GM19328 (cell line): ENCODE measurements around the gene PRM3.
"Not testable (repeated sequence)": the region's sequence is repeated elsewhere in the genome, so short reads cannot be mapped to it uniquely, and the experiment has no call there.

Experiments
- ATAC-seq: cut with Tn5 transposase; IDR thresholded peaks from one replicate; pipeline ENCODE4 v1.9.1; 2021; ENCODE audit warnings: mild to moderate bottlenecking, moderate library complexity; ENCODE audit not compliant: unreplicated experiment

The PRM3 gene

DNA sequence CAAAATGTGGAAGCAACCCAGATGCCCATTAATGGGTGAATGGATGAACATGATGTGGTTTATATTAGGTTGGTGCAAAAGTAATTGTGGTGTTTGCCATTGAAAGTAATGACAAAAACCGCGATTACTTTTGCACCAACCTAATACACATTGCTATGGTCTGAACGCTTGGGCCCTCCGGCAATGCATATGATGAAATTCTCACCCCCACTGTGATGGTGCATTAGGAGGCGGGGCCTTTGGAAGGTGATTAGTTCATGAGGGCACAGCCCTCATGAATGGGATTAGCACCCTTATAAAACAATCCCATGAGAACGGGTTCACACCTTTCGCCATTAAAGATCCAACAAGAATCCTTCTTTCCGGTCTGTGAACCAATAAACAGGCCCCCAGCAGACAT lies 33.0 kb upstream of the PRM3 start:
- no peak for ATAC-seq

- no peak for ATAC-seq
Observed at GRCh38 chr16:11303405-11304138, 30.1 kb upstream of the PRM3 start.

- ATAC-seq, result no peak
Observed at GRCh38 chr16:11302977-11303376, 29.5 kb upstream of the PRM3 start.

- ATAC-seq, result no peak
Observed at GRCh38 chr16:11301645-11302501, 28.4 kb upstream of the PRM3 start.

- no peak for ATAC-seq
Observed at GRCh38 chr16:11300560-11300892, 27.1 kb upstream of the PRM3 start.

- ATAC-seq, result no peak
Observed at GRCh38 chr16:11299865-11300559, 26.6 kb upstream of the PRM3 start.

- ATAC-seq, result not testable (repeated sequence)
Observed at GRCh38 chr16:11298950-11299547, 25.6 kb upstream of the PRM3 start.

DNA sequence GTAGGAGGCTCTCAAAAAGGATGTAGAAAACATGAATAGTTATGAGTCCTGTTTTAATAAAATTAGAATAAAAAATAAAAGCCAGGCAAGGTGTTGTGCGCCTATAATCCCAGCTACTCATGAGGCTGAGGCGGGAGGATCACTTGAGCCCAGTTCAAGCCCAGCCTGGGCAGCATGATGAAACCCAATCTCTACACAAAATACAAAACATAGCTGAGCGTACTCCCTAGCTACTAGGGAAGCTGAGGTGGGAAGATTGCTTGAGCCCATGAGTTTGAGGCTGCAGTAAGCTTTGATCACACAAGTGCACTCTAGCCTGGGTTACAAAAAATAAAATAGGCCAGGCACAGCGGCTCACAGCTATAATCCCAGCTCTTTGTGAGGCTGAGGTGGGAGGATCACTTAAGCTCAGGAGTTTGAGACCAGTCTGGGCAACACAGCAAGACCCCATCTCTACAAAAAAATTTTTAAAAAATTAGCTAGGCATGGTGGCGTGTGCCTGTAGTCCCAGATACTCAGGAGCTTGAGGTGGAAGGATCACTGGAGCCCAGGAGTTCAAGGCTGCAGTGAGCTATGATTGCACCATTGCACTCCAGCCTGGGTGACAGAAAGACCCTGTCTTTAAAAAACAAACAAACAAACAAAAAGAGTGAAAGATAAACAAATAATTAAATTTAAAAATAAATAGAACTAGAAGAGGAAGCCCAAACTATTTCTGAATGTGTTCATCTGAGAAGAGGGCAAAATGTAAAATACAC lies 24.9 kb upstream of the PRM3 start:
- no peak for ATAC-seq

- peak; percentile 84 for ATAC-seq
Observed at GRCh38 chr16:11297492-11298142, 24.2 kb upstream of the PRM3 start.

DNA sequence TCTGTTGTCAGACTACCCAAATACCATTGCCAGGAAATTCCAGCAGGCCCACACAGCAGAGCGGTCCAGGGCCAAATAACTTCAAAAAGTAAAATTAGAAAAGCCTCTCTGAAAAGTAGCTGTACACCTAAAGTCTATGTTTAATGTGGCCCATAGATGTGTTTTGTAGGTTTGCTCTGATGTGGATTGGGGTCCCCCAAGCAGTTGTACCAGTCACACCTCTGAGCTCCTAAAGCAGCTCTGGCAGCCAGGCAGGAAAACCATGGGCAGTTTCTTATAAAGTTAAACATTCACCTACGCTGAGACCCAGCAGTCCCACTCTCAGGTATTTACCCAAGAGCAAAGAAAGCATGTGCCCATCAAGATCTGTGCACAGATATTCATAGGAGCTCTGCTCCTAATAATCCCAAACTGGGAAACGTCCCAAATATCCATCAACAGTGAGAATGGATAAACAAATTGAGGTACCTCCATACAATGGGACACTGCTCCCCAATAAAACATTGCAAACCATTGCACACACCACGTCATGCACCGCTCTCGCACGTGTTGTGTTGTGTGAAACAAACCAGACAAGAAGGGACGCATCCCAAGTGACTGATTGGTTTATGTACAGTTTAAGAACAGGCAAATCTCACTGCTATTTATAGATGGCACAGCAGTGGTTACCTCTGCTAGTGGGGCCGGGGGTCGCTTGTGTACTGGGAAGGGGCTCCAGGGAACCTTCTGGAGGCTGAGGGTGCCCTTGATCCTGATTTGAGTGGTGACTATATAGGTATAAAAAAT lies 23.5 kb upstream of the PRM3 start:
- ATAC-seq, result peak; percentile 13

DNA sequence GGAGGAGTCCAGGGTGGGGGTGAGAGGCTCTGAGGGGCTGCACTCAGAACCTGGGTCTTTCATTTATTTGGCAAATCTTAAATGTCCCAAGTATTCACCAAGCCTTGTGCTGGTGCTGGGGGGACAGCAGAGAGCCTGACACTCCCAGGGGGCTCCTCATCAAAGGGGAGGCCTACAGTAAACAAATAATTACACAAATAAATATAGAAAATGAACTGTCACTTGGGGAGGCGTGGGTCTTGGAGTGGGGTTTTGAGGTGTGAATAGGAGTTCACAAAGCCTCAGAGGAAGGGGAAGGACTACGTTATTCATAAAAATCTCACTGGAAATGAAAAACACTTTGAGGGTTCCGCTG lies 22.9 kb upstream of the PRM3 start:
- ATAC-seq, result no peak

- no peak for ATAC-seq
Observed at GRCh38 chr16:11295672-11296071, 22.2 kb upstream of the PRM3 start.

- no peak for ATAC-seq
Observed at GRCh38 chr16:11292076-11292748, 18.8 kb upstream of the PRM3 start.

DNA sequence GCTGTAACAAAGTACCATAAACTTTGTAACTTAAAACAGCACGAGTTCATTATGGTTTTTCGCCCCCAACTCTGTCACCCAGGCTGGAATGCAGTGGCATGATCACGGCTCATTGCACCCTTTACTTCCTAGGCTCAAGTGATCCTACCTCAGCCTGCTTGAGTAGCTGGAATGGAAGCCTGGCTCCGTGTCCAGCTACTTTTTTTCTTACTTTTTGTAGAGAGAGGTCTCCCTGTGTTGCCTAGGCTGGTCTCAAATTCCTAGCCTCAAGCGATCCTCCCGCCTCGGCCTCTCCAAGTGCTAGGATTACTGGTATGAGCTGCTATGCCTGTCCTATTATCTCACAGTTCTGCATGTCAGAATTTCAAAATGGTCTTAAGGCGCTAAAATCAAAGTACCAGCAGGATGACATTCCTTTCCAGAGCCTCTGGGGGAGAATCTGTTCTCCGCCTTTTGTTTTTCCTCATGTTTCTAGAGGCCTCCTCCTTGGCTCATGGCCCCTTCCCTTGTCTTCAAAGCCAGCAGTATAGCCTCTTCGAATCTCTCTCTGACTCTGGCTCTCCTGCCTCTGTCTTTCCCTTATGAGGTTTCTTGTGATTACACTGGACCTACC lies 17.8 kb upstream of the PRM3 start:
- ATAC-seq, result no peak

DNA sequence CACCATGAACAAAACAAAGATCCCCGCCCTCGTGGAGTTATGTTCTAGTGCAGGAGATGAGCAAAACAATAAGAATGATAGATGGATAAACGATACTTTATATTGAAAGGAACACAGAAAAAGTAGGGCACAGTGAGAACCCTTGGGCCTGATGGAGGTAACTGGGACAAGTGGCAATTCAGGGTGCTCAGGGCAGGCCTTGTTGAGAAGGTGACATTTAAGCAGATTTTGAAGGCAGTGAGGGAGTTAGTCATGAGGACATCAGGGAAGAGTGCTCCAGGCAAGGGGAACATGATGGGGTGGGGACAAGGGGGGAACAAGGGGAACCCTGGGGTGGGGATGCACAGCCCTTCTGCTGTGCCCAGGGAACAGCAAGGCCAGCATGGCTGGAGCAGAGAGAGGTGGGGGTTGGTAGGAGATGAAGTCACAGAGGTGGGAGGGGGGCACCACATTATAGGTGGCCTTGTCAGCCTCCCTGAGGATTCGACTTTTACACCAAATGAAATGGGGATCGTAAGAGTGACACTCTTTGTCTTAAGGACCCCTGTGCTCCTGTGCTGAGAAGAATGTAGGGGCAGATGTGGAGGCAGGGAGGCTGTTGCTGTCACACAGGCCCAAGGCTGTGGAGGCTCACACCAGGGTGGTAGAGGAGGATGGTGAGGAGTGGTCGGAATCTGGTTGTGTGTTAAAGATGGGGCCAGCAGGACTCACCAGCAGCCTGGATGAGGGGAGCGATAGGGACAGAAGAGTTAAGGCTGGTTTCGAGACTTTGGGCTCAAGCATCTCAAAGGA lies 16.9 kb upstream of the PRM3 start:
- ATAC-seq, result no peak

GRCh38 chr16:11289696-11290095 lies 16.3 kb upstream of the PRM3 start:
- ATAC-seq, result not testable (repeated sequence)

DNA sequence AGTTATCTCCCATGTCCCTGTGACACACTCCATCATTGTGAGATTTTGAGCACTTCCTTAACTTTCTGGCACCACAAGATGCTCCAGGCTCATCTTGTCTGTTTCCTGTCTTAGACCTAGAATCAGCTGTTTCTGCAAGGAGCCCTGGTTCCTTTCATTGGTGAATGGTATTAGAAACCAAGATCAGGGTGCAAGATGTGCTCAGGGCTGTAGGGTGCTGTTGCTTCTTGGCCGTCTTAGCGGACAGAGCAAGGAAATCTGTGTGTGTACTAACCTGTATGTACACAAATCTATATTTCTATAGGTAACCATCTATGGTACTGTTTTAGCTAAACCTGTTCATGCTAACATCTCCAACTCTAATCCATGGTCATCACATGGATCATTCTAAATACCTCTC lies 15.8 kb upstream of the PRM3 start:
- ATAC-seq, result no peak

GRCh38 chr16:11285842-11286241 lies 12.4 kb upstream of the PRM3 start:
- ATAC-seq, result no peak
